Middle frontal gyrus (tissue), 1 donor: ENCODE measurements around the gene SASH1.

Experiments
- DNase-seq: peaks from one replicate; pipeline ENCODE4 v3.0.0-alpha.2; 2015; ENCODE audit warnings: low spot score; ENCODE audit errors: extremely low spot score

The SASH1 gene

DNA sequence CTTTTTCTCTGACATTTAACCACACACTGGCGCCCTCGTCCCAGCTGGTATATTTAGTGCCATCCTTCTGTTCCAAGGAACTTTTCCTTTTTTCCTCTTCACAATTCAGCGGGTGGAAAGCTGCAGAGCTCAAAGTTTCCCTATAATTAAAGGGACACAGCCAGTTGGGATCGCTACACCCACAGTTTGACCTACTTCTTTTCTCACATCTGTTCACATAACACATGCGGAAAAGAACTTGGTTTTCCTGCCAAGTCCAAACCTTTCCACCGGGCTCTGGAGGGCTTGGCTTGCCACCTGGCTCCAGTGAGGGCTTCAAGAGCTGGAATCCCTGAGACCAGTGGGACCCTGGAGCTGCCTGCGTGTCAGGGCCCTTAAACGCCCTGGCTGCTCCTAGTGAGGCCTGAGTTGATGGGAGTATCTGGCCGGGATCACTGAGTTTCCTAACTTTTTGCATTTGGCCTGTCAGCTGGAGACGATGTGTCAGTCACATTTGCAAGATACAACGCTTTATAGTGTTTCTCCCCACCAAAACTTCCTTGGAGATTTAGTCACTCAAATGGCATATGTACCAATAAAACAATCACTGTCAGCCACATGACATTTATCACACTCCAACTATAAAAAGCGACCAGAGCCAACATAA is 176.0 kb downstream of the SASH1 start:
- no peak for DNase-seq

DNA sequence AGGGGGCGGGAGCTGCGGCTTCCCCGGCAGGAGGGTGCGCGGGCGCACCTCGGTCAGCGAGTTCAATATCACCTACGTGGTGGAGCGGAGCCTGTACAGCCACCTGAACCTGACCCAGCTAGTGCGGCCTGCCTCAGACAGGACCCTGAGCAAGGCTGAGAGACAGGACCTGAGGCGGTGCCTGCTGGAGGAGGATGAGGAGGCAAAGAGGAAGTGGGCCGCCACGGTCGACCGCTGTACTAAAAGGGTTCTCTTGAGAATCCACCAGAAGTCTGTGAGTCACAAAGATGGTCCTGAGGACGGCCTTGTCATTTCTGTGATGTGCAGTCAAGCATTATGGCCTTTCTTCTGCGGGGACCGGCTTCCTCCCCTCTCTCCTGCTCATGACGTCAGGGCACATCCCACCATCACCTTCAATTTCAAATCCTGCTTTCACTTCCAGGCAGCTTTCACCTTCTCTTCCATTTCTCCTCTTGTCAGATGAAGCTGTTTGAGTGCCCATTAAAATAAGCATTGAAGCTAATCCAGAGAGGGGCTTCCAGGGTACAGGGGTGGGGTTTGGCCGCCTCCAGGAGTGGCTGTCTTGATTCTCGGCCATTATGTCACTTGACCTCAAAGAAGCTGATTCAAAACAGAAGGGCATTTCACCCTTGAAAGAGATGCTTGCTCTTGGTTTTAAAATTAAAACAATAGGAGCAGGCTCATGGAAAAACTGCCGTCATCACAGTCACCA is 177.6 kb downstream of the SASH1 start:
- no peak for DNase-seq

DNA sequence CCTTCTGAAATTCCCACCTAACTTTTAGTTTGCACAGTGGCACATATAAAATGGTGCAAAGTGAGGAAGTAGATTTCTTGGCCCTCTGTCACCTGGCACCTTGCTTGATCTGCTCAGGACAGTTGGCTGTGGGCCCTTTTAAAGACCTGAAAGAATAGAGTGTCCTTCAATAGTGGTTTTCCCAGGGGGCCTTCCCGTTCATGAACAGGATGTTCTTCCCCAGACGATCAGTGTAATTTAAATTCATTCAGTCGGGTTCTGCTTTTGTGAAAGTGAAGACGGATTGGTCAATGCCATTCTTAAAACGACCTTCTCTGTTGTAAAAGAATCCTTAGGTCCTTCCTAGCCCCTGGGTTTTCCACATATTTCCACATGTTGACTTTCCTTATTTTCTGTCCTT is 178.5 kb downstream of the SASH1 start:
- no peak for DNase-seq

DNA sequence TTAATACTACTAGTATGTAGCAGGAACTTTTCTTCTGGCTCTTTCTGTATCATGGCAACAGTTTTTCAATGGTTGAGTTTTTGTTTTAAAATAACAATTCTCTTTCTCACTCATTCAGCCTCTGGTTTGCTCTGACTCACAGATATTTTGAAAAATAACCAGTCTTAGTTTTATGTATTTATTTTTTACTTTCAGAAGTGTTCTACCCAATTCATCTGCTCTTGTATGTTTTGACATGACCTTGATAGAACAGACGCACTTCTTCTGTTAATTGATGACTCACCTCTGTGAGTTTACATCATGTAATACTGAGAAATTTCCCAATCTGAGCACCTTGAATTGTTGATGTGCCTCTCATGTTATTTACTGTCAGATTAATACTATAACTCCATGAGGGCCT is 178.9 kb downstream of the SASH1 start:
- DNase-seq, result no peak

DNA sequence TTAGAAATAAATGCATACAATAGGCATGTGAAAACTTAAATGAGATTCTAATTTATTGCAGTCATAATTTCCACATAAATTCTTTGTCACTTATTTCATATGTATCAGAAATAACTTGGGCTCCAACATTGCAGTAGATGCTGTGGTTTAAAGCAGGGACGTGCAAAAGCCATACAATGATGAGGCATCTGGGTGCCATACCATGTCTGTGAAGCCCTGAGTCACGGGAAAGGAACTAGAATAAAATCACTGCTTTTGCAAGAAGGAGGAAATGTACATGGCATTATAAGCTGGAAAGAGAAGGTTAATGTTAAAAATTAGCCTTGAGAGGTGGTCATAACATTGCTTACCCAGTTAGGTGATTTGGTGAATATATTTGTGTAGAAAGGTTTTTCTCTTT is 180.4 kb downstream of the SASH1 start:
- no peak for DNase-seq

DNA sequence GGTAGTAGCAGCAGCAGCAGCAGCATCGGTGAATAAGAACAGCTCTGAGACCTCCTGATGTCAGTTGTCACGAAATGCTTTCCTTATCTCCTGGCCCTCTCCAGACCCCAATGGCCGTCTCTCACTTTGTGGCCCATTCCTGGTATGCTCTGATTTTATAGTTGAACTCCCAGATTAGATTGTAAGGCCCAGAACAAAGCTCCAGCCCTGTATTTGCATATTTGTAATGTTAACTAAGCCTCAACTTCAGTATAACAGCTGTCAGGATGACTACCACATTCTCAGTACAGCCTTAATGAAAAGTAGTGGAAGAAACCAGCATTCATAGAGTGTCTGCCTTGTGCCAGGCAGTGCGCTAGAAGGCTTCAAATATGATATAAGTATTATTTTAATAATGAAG is 180.9 kb downstream of the SASH1 start:
- DNase-seq, result no peak

DNA sequence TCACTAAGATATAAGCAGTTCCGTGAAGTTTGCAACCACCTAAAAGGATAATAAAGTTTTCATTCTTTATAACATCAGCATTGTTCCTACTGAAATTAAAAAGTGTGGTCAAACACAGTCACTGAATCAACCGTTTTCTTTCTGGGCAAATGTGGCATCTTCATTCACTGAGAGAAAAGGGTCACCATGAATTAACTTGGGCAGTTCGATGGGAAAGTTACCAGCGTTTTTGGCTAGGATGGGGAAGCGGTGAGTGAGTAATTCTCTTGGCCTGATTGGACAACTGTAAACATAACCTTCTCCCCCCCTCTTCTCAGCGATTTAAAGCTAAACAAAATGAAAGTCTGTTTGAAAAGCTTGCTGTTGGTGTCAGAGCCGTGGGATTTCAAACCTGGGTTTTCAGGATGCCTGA is 181.8 kb downstream of the SASH1 start:
- DNase-seq, result no peak

DNA sequence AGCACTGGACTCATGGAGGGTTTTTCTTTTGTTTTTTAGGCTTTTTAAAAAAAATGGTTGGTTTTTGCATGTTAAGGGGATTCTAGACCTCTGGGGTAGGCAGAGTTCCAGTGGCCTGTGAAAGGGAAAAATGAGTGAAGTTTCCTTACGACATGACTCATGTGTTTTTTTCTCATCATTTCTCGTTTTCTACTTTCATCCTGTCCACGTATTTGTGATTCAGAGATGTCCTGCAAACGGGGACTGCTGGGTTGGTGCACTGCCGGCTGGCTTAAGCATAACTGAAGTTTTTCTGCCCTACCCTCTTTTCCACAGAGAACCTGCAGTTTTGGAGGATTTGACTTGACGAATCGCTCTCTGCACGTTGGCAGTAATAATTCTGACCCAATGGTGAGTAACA is 182.3 kb downstream of the SASH1 start:
- DNase-seq, result no peak

DNA sequence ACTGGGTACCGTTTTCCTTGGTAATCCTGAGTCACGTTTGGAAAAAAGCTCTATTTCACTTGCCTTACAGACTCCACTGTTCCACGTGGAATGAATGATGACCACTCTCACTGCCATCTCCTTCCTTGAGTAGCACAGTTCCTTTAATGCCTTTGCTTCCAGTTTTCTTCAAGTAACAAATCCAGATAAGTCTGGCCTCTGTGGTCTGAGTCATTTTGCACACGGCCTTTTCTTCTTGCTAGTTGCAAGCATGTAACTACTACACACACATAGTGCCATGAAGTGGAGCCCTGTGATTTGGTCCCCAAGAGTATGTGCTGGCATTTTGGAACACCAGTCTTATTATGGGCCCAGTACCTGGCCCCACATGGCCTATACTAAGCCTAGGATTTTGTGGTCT is 182.8 kb downstream of the SASH1 start:
- no peak for DNase-seq

DNA sequence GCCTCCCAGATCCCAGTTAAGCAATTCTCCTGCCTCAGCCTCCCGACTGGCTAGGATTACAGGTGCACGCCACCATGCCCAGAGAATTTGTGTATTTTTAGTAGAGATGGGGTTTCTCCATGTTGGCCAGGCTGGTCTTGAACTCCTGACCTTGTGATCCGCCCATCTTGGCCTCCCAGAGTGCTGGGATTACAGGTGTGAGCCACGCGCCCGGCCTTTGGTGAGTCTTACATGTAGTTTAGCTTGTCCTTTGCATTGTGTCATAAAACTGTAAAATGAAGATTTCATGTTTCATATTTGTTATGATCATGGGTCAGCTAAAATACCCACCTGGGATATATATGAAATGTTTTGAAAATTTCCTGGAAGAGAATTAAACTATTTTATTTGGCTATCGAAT is 183.5 kb downstream of the SASH1 start:
- no peak for DNase-seq

DNA sequence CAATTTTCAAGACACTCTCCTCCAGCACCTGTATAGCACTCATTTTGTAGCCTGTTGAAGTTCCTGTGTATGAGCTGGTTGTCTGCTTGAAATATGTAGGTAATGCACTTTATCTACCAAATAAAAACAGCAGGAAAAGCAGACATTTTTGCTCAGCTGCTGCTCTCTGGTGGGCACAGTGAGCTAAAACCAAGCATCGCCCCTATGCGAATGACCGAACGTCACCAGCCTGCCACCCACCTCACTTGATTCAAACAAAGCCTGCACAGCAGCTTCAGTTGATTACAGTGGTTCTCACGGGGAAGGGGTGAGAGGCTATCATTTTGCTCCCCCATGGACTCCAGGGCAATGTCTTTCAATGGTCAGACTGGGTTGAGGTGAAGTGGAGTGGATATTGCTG is 185.7 kb downstream of the SASH1 start:
- DNase-seq, result peak; percentile 31

DNA sequence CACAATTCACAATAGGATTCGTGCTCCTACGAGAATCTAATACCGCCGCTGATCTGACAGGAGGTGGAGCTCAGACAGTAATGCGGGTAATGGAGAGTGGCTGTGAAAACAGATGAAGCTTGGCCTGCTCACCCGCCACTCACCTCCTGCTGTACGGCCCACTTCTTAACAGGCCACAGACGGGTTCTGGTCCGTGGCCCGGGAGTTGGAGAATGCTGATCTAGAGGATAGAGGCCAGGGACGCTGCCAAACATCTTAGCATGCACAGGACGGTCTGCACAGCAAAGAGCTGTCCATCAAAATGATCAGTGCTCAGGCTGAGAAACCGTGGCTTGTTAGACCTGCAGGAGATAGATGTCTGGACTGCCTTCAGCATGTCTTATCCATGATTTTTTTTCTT is 186.4 kb downstream of the SASH1 start:
- no peak for DNase-seq

DNA sequence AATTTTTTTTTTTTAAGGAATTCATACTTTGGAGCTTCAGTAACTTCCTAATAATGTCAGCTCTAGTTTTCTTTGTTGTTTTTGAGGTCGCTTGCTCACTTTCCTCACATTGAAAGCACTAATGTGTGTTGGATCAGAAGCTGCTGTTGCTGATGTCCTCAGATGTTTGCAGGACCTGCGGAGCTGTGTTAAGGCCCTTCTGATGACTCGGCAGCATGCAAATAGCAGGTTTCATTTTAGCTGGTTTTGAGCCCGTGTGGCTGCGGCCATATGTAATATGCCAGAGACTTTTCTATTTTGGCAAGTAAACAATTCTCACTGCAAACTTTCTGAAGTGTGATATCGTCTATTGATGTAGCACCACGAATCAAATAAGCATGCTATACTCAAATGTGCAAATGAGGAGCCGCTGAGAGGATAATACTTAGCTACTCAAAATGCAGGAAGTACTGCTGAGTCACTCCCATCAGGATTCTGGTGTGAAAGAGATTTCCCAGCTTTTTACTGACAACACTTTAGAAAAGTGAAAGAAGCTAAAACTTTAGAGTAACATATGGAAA is 187.8 kb downstream of the SASH1 start:
- peak; percentile 41 for DNase-seq

DNA sequence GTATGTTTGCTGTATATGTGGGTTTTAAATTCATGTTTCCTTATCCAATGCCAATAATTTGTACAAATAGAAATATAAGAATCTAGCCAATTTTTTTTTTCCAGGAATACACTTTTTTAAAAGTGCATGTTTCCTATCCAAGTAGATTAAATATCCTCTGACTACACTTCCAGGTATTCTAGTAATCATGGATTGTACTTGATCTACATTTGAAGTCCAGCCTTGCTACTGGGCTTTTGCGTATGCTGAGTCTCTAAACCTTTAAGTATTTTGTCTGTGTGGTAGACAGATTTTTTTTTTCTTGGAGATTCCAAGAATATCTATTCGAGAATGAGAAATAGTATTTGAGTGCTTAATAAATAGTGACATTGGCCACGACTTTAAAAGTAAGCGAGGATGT is 188.3 kb downstream of the SASH1 start:
- DNase-seq, result no peak

DNA sequence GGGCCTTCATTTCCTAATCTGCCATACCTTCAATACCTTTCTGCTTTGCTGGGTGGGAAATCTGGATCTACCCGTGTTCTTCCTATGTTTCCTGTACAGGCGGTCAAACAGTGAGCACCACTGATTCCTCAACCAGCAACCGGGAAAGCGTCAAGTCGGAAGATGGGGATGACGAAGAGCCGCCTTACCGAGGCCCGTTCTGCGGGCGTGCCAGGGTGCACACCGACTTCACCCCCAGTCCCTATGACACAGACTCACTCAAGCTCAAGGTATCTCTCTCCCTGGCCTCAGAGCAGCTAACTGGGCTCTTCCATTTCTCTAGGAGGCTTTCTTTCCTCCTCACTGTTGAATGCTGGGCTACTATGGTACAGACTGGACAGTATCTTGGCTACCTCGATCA is 190.1 kb downstream of the SASH1 start:
- DNase-seq, result no peak

DNA sequence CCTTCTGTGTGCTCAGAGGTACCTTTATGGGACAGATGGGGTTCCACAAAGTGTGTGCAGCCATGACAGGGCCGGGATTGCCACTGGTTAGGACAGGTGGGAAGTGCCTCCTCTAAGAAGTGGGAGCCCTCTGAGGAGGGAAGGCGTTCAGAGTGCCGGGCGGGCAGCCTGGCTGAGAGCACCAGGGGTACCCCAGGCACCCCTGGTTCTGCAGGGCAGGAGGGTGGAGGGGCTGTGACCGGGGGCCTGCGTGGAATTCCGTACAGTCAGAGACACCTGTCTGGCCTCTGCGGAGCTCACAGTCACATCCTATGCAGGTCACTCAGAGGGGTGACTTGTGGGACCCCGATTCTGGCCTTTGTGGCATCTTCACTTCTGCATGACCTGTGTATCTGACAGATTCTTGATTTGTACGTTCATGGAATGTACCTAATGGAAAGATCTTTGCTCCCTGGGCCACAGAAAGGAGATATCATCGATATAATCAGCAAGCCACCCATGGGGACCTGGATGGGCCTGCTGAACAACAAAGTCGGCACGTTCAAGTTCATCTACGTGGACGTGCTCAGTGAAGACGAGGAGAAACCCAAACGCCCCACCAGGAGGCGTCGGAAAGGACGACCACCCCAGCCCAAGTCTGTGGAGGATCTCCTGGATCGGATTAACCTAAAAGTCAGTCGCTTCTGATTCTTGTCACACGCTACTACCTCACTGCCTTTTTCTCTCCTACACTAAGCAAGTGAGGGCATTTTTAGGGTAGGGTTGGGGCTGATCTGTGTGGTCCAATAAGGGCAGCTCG is 190.9 kb downstream of the SASH1 start:
- no peak for DNase-seq

DNA sequence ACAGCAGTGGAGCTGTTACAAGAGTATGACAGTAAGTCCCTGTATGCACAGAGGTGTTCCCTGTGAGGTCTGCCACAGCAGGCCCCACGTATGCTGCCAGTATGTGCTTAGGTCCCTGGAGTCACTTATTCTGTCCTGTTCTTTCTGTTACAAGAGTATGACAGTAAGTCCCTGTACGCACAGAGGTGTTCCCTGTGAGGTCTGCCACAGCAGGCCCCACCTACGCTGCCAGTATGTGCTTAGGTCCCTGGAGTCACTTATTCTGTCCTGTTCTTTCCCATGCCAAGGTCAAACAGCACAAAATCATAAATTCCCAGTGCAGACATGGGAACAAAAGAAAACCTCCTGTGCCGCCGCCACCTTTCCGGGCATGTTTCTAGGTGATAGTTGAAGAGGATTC is 192.2 kb downstream of the SASH1 start:
- no peak for DNase-seq

DNA sequence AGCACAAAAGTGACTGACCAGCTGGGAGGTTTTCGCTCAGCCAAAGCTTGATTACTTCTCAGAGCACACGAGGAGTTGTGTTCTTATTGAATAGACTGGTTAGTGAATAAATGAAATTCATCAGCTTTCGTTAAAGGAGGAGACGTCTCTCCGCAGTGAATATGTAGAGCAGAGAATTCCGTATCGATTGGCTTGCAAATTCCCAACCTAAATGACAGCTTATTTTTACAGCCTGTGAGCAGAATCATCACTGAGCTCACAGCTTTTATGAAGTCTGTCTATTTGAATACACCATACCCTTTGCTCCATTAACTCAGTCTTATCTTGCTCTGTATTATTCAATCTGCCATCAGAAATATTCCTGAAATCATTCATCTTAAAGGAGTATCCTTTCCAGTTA is 192.7 kb downstream of the SASH1 start:
- DNase-seq, result no peak

DNA sequence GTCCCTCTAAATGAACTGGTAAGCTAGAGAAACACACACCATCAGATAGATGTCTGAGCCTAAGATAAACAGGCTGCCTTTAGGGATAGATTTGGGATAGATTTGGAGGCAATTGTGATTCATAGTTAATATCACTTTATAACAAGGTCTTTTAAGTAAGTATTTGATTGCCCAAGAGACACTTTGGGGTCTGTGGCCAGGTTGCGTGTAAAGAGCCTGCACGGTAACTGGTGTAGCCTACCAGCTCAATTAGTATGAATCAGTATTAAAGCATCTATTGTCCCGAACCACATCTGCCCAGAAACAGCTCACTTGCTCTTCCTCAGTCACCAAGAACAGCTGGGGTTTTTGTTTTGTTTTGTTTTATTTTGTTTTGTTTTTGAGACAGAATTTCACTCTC is 193.3 kb downstream of the SASH1 start:
- no peak for DNase-seq

DNA sequence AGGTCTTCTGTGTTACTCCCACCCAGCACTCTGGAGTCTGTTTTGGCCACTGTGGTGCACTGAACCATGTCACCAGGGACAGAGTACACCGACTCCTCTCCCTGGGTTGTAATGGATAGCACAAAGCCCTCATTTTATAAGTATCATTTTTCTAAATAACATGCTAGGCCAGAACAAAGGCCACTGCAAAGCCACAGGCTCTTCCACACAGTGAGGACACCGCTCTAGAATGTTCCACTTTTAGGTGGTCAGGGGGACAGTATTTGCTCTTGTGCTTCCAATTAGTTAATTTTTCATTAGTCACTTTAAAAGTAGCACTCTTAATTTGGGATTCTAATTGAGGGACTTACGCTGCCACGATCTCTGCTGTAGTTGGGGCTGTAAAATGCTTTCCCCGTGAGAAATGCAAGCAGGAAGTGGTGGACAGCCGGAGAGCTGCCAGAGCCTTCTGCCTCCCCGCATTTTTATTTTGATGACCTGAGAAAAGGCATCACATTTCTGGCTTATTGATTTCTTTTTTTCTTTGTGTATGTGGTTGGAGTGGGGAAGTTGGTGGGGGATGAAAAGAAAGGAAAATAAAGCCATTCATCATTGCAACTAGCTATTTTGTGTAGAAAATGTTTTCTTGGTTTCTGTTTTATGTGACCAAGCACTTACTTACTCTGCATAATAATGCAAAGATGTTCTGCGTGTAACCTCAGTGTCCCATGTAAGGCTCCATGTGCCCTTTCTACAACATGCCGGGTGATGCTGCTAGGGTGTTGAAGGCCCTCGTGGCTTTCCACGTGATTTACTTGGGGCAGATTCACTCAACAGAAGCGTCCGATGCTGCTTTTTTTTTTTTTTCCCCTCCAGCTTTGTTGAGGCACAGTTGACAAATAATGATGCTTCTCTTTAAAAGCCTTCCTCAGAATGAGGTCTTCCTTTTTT is 195.9 kb downstream of the SASH1 start:
- DNase-seq, result no peak

DNA sequence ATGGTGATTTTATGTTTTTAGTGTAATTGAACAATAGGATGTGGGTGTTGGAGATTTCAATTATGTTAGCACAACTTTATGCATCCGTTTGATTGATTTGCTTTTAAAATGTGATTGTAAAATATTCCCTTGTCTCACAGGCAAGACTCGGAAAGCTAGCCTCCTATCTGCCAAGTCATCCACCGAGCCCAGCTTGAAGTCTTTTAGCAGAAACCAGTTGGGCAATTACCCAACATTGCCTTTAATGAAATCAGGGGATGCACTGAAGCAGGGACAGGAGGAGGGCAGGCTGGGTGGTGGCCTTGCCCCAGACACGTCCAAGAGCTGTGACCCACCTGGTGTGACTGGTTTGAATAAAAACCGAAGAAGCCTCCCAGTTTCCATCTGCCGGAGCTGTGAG is 200.9 kb downstream of the SASH1 start:
- DNase-seq, result no peak
